GM12878 (cell line): Measurements from ENCODE around the gene PTCD1. TPM values are rescaled to one million over a fixed set of nuclear protein-coding genes. Genes with fewer than 3 reads are reported as not detected.

ENCODE experiments used
- ATF3 ChIP-seq: IDR thresholded peaks from 2 replicates; pipeline ENCODE4 v1.6.1; 2011; ENCODE audit warnings: low read depth, mild to moderate bottlenecking, low read length, moderate library complexity, borderline replicate concordance; ENCODE audit errors: extremely low read depth
- CREB1 ChIP-seq: IDR thresholded peaks from 2 replicates; pipeline ENCODE4 v1.6.1; 2012; ENCODE audit warnings: low read depth, mild to moderate bottlenecking, inconsistent platforms
- DPF2 ChIP-seq: fragments of 450-650 bp; IDR thresholded peaks from 2 replicates; pipeline ENCODE4 v1.6.1; 2017; ENCODE audit warnings: mild to moderate bottlenecking
- E2F8 ChIP-seq: fragments of 450-650 bp; IDR thresholded peaks from 2 replicates; pipeline ENCODE4 v1.6.1; 2018; ENCODE audit warnings: mild to moderate bottlenecking, low read depth, moderate library complexity; ENCODE audit not compliant: partially characterized antibody
- EED ChIP-seq: sonication (generic); IDR thresholded peaks from 2 replicates; pipeline ENCODE4 v1.6.1; 2016; ENCODE audit warnings: antibody characterized with exemption, low read depth
- KDM1A ChIP-seq: fragments of 200-600 bp; sonication (generic); IDR thresholded peaks from 2 replicates; pipeline ENCODE4 v1.6.1; 2016; ENCODE audit warnings: borderline replicate concordance
- LARP7 ChIP-seq: fragments of 450-650 bp; IDR thresholded peaks from 2 replicates; pipeline ENCODE4 v1.6.1; 2017; ENCODE audit warnings: mild to moderate bottlenecking
- PAX5 ChIP-seq: IDR thresholded peaks from 2 replicates; pipeline ENCODE4 v1.6.1; 2011; ENCODE audit warnings: low read depth, low read length, borderline replicate concordance
- RAD21 ChIP-seq: IDR thresholded peaks from 2 replicates; pipeline ENCODE4 v1.6.1; 2011; ENCODE audit warnings: mild to moderate bottlenecking, low read depth, low read length, moderate library complexity; ENCODE audit not compliant: insufficient read depth
- RAD51 ChIP-seq: fragments of 450-650 bp; IDR thresholded peaks from 2 replicates; pipeline ENCODE4 v1.6.1; 2016; ENCODE audit warnings: moderate library complexity, mild to moderate bottlenecking, inconsistent platforms
- RUNX3 ChIP-seq: IDR thresholded peaks from 2 replicates; pipeline ENCODE4 v1.6.1; 2012; ENCODE audit warnings: low read length, inconsistent platforms
- SMARCA5 ChIP-seq: fragments of 450-650 bp; IDR thresholded peaks from 2 replicates; pipeline ENCODE4 v1.6.1; 2017; ENCODE audit warnings: mild to moderate bottlenecking
- STAT1 ChIP-seq: fragments of 450-650 bp; conservative IDR thresholded peaks from 2 replicates; pipeline ENCODE4 v1.6.1; 2014; ENCODE audit warnings: antibody characterized with exemption, mild to moderate bottlenecking
- TBL1XR1 ChIP-seq: IDR thresholded peaks from 2 replicates; pipeline ENCODE4 v1.6.1; 2012; ENCODE audit warnings: low read depth, low read length, improper control_type of control experiment
- USF2 ChIP-seq: IDR thresholded peaks from 2 replicates; pipeline ENCODE4 v1.6.1; 2011; ENCODE audit warnings: low read depth, low read length, improper control_type of control experiment, borderline replicate concordance
- WRNIP1 ChIP-seq: IDR thresholded peaks from 2 replicates; pipeline ENCODE4 v1.6.1; 2011; ENCODE audit warnings: low read depth, low read length, improper control_type of control experiment, borderline replicate concordance
- YBX1 ChIP-seq: fragments of 450-650 bp; IDR thresholded peaks from 2 replicates; pipeline ENCODE4 v1.6.1; 2016; ENCODE audit warnings: antibody characterized with exemption
- ZNF622 ChIP-seq: fragments of 450-650 bp; IDR thresholded peaks from 2 replicates; pipeline ENCODE4 v1.6.1; 2017; ENCODE audit warnings: mild to moderate bottlenecking, inconsistent platforms
- polyA plus RNA-seq, 11 experiments: library from polyadenylated mRNA; depleted of rRNA in 4 of 11; unstranded in 6 of 11; stranded (reverse) in 5 of 11; fragments of >200 nt; fragmentation: Nextera tagmentation in 4 of 11; fragmentation: Illumina TruSeq in 1 of 11; extraction: Ambion mirVana in 4 of 11; extraction: Trizol in 1 of 11; gene quantifications; 1 replicate in 1 of 11; 2 replicates in 10 of 11; pipeline versions ENCODE4 v1.2.1 to v1.2.3, GENCODE V29; 2011 to 2016; ENCODE audit warnings: inconsistent platforms in 2 of 11, missing spikeins in 2 of 11, low read depth in 1 of 11
- total RNA-seq, 4 experiments: library from RNA; depleted of rRNA in 3 of 4; stranded (reverse); fragments of >200 nt in 3 of 4; fragmentation: Illumina TruSeq in 1 of 4; extraction: Trizol in 1 of 4; gene quantifications; 2 replicates each; pipeline versions ENCODE4 v1.2.1 to v1.2.3, GENCODE V29; 2013 to 2021
- TF ChIP-seq, protein P1 (sequence below): IDR thresholded peaks from 2 replicates; pipeline ENCODE4 v1.6.1; 2012; ENCODE audit warnings: mild to moderate bottlenecking, low read depth, low read length
- TF ChIP-seq, protein P2 (sequence below): fragments of 450-650 bp; IDR thresholded peaks from 2 replicates; pipeline ENCODE4 v1.6.1; 2014; ENCODE audit warnings: mild to moderate bottlenecking
- TF ChIP-seq, protein P3 (sequence below): fragments of 450-650 bp; IDR thresholded peaks from 2 replicates; pipeline ENCODE4 v1.6.1; 2016; ENCODE audit warnings: mild to moderate bottlenecking

PTCD1 gene
- total and polyA plus RNA-seq, 10 of the 15 experiments (the other 5 are each of a cell fraction or from before 2014, with no cell fraction given), result 0.26 to 9.7 (median 5.0) TPM

- TF ChIP-seq RAD21, result no peak
- TF ChIP-seq LARP7, result peak; percentile 89
- TF ChIP-seq DPF2, result peak; percentile 75
- TF ChIP-seq YBX1, result no peak
- TF ChIP-seq E2F8, result peak; percentile 58
- TF ChIP-seq, protein P1, sequence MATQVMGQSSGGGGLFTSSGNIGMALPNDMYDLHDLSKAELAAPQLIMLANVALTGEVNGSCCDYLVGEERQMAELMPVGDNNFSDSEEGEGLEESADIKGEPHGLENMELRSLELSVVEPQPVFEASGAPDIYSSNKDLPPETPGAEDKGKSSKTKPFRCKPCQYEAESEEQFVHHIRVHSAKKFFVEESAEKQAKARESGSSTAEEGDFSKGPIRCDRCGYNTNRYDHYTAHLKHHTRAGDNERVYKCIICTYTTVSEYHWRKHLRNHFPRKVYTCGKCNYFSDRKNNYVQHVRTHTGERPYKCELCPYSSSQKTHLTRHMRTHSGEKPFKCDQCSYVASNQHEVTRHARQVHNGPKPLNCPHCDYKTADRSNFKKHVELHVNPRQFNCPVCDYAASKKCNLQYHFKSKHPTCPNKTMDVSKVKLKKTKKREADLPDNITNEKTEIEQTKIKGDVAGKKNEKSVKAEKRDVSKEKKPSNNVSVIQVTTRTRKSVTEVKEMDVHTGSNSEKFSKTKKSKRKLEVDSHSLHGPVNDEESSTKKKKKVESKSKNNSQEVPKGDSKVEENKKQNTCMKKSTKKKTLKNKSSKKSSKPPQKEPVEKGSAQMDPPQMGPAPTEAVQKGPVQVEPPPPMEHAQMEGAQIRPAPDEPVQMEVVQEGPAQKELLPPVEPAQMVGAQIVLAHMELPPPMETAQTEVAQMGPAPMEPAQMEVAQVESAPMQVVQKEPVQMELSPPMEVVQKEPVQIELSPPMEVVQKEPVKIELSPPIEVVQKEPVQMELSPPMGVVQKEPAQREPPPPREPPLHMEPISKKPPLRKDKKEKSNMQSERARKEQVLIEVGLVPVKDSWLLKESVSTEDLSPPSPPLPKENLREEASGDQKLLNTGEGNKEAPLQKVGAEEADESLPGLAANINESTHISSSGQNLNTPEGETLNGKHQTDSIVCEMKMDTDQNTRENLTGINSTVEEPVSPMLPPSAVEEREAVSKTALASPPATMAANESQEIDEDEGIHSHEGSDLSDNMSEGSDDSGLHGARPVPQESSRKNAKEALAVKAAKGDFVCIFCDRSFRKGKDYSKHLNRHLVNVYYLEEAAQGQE, result no peak
- TF ChIP-seq, protein P2, sequence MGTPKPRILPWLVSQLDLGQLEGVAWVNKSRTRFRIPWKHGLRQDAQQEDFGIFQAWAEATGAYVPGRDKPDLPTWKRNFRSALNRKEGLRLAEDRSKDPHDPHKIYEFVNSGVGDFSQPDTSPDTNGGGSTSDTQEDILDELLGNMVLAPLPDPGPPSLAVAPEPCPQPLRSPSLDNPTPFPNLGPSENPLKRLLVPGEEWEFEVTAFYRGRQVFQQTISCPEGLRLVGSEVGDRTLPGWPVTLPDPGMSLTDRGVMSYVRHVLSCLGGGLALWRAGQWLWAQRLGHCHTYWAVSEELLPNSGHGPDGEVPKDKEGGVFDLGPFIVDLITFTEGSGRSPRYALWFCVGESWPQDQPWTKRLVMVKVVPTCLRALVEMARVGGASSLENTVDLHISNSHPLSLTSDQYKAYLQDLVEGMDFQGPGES, result no peak
- no peak for TF ChIP-seq ATF3
- peak; percentile 78; the same call in 1 of the 2 replicates for TF ChIP-seq TBL1XR1
- TF ChIP-seq CREB1, result no peak
- no peak for TF ChIP-seq RUNX3
- TF ChIP-seq EED, result peak; percentile 93; the same call in 1 of the 2 replicates
- peak; percentile 98 for TF ChIP-seq SMARCA5
- TF ChIP-seq RAD51, result no peak
- TF ChIP-seq, protein P3, sequence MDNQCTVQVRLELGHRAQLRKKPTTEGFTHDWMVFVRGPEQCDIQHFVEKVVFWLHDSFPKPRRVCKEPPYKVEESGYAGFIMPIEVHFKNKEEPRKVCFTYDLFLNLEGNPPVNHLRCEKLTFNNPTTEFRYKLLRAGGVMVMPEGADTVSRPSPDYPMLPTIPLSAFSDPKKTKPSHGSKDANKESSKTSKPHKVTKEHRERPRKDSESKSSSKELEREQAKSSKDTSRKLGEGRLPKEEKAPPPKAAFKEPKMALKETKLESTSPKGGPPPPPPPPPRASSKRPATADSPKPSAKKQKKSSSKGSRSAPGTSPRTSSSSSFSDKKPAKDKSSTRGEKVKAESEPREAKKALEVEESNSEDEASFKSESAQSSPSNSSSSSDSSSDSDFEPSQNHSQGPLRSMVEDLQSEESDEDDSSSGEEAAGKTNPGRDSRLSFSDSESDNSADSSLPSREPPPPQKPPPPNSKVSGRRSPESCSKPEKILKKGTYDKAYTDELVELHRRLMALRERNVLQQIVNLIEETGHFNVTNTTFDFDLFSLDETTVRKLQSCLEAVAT, result no peak; the same call in 1 of the 2 replicates
- 0 out of 2 replicates have a peak, but pooled peaks have one; percentile 33 for TF ChIP-seq STAT1
- no peak for TF ChIP-seq PAX5
- no peak for TF ChIP-seq KDM1A
- no peak for TF ChIP-seq ZNF622
- no peak for TF ChIP-seq WRNIP1
- no peak for TF ChIP-seq USF2
Measured at GRCh38 chr7:99380032-99380822, 58.4 kb downstream of the PTCD1 start (continued).
